GM18907 (cell line): ENCODE data around the gene SAFB2.

Experiments used
- ATAC-seq: cut with Tn5 transposase; IDR thresholded peaks from one replicate; pipeline ENCODE4 v1.9.1; 2021; ENCODE audit warnings: mild to moderate bottlenecking, moderate library complexity; ENCODE audit not compliant: unreplicated experiment

SAFB2 gene

GRCh38 chr19:5635427-5635826, 12.9 kb upstream of the SAFB2 start:
- ATAC-seq, result no peak

- ATAC-seq, result no peak
Observed at GRCh38 chr19:5632657-5633056, 10.1 kb upstream of the SAFB2 start.

GRCh38 chr19:5632241-5632612, 9.7 kb upstream of the SAFB2 start:
- ATAC-seq, result no peak

- no peak for ATAC-seq
Observed at GRCh38 chr19:5631567-5632240, 9.1 kb upstream of the SAFB2 start.

- ATAC-seq, result no peak
Observed at GRCh38 chr19:5628919-5629481, 6.4 kb upstream of the SAFB2 start.

- ATAC-seq, result no peak
Observed at GRCh38 chr19:5628461-5628860, 5.9 kb upstream of the SAFB2 start.

GRCh38 chr19:5627395-5627904, 4.9 kb upstream of the SAFB2 start:
- no peak for ATAC-seq

GRCh38 chr19:5625641-5626040, 3.1 kb upstream of the SAFB2 start:
- no peak for ATAC-seq

- ATAC-seq, result no peak
Observed at GRCh38 chr19:5624741-5625278, 2.2 kb upstream of the SAFB2 start.

- no peak for ATAC-seq
Observed at GRCh38 chr19:5624018-5624663, 1.6 kb upstream of the SAFB2 start.

- no peak for ATAC-seq
Observed at GRCh38 chr19:5623397-5624017, 931 bp upstream of the SAFB2 start.

- ATAC-seq, result no peak
Observed at GRCh38 chr19:5621945-5622464, 571 bp downstream of the SAFB2 start.

- no peak for ATAC-seq
Observed at GRCh38 chr19:5621311-5621944, 1.1 kb downstream of the SAFB2 start.

GRCh38 chr19:5619946-5620345, 2.6 kb downstream of the SAFB2 start:
- ATAC-seq, result no peak

- ATAC-seq, result no peak
Observed at GRCh38 chr19:5618591-5618990, 4.0 kb downstream of the SAFB2 start.

- ATAC-seq, result no peak
Observed at GRCh38 chr19:5617080-5617479, 5.5 kb downstream of the SAFB2 start.

GRCh38 chr19:5615756-5616327, 6.7 kb downstream of the SAFB2 start:
- ATAC-seq, result no peak

- no peak for ATAC-seq
Observed at GRCh38 chr19:5612891-5613865, 9.4 kb downstream of the SAFB2 start.

GRCh38 chr19:5609881-5610448, 12.6 kb downstream of the SAFB2 start:
- ATAC-seq, result no peak
